ENCODE results near the gene SPON1.

The SPON1 gene

DNA sequence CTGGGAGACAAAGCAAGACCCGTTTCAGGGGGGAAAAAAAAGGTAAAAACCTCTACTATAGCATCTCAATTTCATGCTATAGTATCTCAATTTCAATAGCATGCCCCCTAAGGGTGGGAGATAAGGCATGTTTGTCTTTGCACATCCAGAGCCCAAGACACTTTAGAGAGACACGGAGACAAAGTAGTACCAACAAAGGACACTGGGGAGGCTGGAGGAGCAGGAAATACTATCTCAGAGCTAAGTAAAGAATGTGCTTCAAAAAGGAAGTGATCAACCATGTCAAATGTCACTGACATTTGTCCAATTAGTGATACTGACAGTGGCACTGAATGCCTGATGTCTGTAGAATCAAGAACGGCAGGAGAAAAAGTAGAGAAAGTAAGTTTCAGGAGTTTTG lies 327.9 kb downstream of the SPON1 start:
- Histone ChIP-seq H2AFZ (ENCODE audit: low read length) (no peak overlapping the region), H3K79me2 (ENCODE audit: low read length) (no peaks in the 10 kb centered on the region), H3F3A (ENCODE audit: insufficient read depth, low read length) (peaks cover 14% of the 10 kb centered on the region), H3K36me3 (replicated peaks; ENCODE audit: insufficient read depth, low read length) (no peaks in the 10 kb centered on the region), H3K27ac (ENCODE audit: low read length) (no peak overlapping the region), H3K9me3 (replicated peaks; ENCODE audit: insufficient read depth, low read length) (no peaks in the 10 kb centered on the region), H4K20me1 (ENCODE audit: insufficient read depth, low read length) (no peaks in the 10 kb centered on the region), H3K9ac (ENCODE audit: low read length) (no peak overlapping the region), H3K4me3 (ENCODE audit: low read length) (no peak overlapping the region), H3K9me2 (replicated peaks; ENCODE audit: insufficient read depth, low read length) (no peaks in the 10 kb centered on the region), H3K4me1 (ENCODE audit: low read length) (peaks cover 8% of the 10 kb centered on the region), H3K27me3 (replicated peaks; ENCODE audit: insufficient read depth, low read length) (no peaks in the 10 kb centered on the region), H3K4me2 (ENCODE audit: low read depth, low read length) (no peak overlapping the region)
- no peak for TF ChIP-seq EZH2phosphoT487 (IDR thresholded peaks at IDR 0.05; ENCODE audit: low read length)
- no peak for TF ChIP-seq EZH2 (optimal IDR thresholded peaks at IDR 0.05; ENCODE audit: low read depth, low read length)
- TF ChIP-seq, protein P1, sequence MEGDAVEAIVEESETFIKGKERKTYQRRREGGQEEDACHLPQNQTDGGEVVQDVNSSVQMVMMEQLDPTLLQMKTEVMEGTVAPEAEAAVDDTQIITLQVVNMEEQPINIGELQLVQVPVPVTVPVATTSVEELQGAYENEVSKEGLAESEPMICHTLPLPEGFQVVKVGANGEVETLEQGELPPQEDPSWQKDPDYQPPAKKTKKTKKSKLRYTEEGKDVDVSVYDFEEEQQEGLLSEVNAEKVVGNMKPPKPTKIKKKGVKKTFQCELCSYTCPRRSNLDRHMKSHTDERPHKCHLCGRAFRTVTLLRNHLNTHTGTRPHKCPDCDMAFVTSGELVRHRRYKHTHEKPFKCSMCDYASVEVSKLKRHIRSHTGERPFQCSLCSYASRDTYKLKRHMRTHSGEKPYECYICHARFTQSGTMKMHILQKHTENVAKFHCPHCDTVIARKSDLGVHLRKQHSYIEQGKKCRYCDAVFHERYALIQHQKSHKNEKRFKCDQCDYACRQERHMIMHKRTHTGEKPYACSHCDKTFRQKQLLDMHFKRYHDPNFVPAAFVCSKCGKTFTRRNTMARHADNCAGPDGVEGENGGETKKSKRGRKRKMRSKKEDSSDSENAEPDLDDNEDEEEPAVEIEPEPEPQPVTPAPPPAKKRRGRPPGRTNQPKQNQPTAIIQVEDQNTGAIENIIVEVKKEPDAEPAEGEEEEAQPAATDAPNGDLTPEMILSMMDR (IDR thresholded peaks at IDR 0.05; ENCODE audit: low read length), result no peak
- DNase-seq, result no peak

DNA sequence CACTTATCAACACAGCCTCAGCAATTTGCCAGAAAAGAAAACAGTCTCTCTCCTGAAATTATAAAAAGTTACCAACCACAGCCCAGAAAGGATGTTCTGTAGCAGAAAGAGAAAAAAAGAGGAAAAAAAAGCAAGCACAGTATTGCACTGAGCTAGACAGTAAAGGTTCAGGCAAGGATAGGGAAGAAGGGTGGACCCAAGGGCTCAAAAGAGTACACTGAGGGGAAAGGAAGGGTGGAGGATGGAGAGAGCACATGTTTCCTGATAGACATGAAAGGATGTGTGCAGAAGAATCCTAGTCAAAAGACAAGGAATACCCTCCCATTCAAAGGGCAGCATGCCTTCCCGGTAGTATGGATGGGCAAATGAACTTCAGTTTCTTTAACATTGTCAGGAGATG lies 337.4 kb downstream of the SPON1 start:
- Histone ChIP-seq H3K9me2 (replicated peaks; ENCODE audit: insufficient read depth, low read length) (no peaks in the 10 kb centered on the region), H4K20me1 (ENCODE audit: insufficient read depth, low read length) (no peaks in the 10 kb centered on the region), H3K4me2 (ENCODE audit: low read depth, low read length) (no peak overlapping the region), H3K27me3 (replicated peaks; ENCODE audit: insufficient read depth, low read length) (no peaks in the 10 kb centered on the region), H3F3A (ENCODE audit: insufficient read depth, low read length) (no peaks in the 10 kb centered on the region), H3K4me3 (ENCODE audit: low read length) (no peak overlapping the region), H2AFZ (ENCODE audit: low read length) (no peak overlapping the region), H3K79me2 (ENCODE audit: low read length) (no peaks in the 10 kb centered on the region), H3K9me3 (replicated peaks; ENCODE audit: insufficient read depth, low read length) (no peaks in the 10 kb centered on the region), H3K36me3 (replicated peaks; ENCODE audit: insufficient read depth, low read length) (no peaks in the 10 kb centered on the region), H3K27ac (ENCODE audit: low read length) (no peak overlapping the region), H3K9ac (ENCODE audit: low read length) (no peak overlapping the region), H3K4me1 (ENCODE audit: low read length) (no peaks in the 10 kb centered on the region)
- no peak for DNase-seq
- TF ChIP-seq EZH2phosphoT487 (IDR thresholded peaks at IDR 0.05; ENCODE audit: low read length) (no peak), EZH2 (optimal IDR thresholded peaks at IDR 0.05; ENCODE audit: low read depth, low read length) (no peak)
- TF ChIP-seq, protein P1 (IDR thresholded peaks at IDR 0.05; ENCODE audit: low read length), result no peak

DNA sequence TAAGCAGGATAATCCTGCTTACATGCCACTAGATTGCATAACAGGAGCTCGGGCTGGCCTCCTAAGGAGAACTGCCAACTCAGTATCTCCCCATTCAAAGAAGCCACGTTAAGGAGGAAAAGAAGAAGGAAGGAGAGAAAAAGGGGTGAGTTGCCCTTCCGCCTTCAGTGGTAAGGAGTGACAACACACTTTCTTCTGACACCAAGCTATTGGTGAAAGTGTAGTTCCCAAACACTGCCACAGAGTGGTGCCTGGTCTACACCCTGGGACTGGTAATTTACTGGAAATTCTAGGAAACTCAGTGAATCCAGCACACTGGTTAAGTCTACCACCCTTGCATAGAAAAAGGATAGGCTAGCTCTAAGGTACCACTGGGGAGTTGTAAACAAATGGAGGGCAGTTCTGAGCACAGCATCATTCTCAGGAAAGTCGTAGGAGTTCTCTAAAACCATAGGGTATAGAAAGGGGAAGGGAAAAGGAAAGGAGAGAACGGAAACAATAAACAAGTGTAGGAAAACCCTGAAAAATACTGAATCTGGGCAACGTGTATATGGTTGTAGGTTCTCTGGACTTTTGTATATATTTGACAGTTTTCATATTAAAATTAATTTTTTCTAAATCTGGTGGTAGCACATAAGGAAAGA lies 338.3 kb downstream of the SPON1 start:
- no peaks in the 10 kb centered on the region for H3K9me2 ChIP-seq (replicated peaks; ENCODE audit: insufficient read depth, low read length)
- DNase-seq, result peak; percentile 57
- H2AFZ ChIP-seq (ENCODE audit: low read length), result no peak overlapping the region
- no peaks in the 10 kb centered on the region for H4K20me1 ChIP-seq (ENCODE audit: insufficient read depth, low read length)
- no peak overlapping the region for H3K27ac ChIP-seq (ENCODE audit: low read length)
- no peaks in the 10 kb centered on the region for H3K36me3 ChIP-seq (replicated peaks; ENCODE audit: insufficient read depth, low read length)
- H3K9ac ChIP-seq (ENCODE audit: low read length), result no peak overlapping the region
- TF ChIP-seq, protein P1 (IDR thresholded peaks at IDR 0.05; ENCODE audit: low read length), result peak; percentile 71
- no peak for TF ChIP-seq EZH2 (optimal IDR thresholded peaks at IDR 0.05; ENCODE audit: low read depth, low read length)
- no peak overlapping the region for H3K4me3 ChIP-seq (ENCODE audit: low read length)
- no peaks in the 10 kb centered on the region for H3K27me3 ChIP-seq (replicated peaks; ENCODE audit: insufficient read depth, low read length)
- no peaks in the 10 kb centered on the region for H3K79me2 ChIP-seq (ENCODE audit: low read length)
- no peaks in the 10 kb centered on the region for H3K9me3 ChIP-seq (replicated peaks; ENCODE audit: insufficient read depth, low read length)
- H3K4me1 ChIP-seq (ENCODE audit: low read length), result no peaks in the 10 kb centered on the region
- H3F3A ChIP-seq (ENCODE audit: insufficient read depth, low read length), result no peaks in the 10 kb centered on the region
- no peak overlapping the region for H3K4me2 ChIP-seq (ENCODE audit: low read depth, low read length)
